K562 (cell line): ENCODE results near the gene SH3BP5. TPM values are rescaled to one million over a fixed set of nuclear protein-coding genes. Genes with fewer than 3 reads are reported as not detected.

Experiments used
- BRD4 ChIP-seq: fragments of 200-600 bp; sonication (generic); IDR thresholded peaks from 2 replicates; pipeline ENCODE4 v1.6.1; 2017; ENCODE audit warnings: inconsistent platforms
- EHMT2 ChIP-seq: fragments of 450-650 bp; IDR thresholded peaks from 2 replicates; pipeline ENCODE4 v1.6.1; 2018; ENCODE audit warnings: antibody characterized with exemption
- ETV5 ChIP-seq: sonication (generic); formaldehyde crosslinking; IDR thresholded peaks from 2 replicates; pipeline ENCODE4 v1.4.0; 2020; ENCODE audit warnings: low read depth, mild to moderate bottlenecking, missing genetic modification reagents
- HDAC6 ChIP-seq: IDR thresholded peaks from 2 replicates; pipeline ENCODE4 v1.6.1; 2012; ENCODE audit warnings: low read depth, mild to moderate bottlenecking, control low read depth, inconsistent platforms, low read length, moderate library complexity
- HIVEP1 ChIP-seq: fragments of 250-450 bp; sonication (Bioruptor Pico); IDR thresholded peaks from 2 replicates; pipeline ENCODE4 v1.4.0; 2020; ENCODE audit warnings: mild to moderate bottlenecking
- NR3C1 ChIP-seq: sonication (generic); formaldehyde crosslinking; IDR thresholded peaks from 2 replicates; pipeline ENCODE4 v1.8.1; 2022; ENCODE audit warnings: missing genetic modification reagents
- NUFIP1 ChIP-seq: fragments of 450-650 bp; IDR thresholded peaks from 2 replicates; pipeline ENCODE4 v1.6.1; 2018; ENCODE audit not compliant: partially characterized antibody
- PHB ChIP-seq: fragments of 250-450 bp; sonication (Bioruptor Pico); IDR thresholded peaks from 2 replicates; pipeline ENCODE4 v1.5.0; 2021
- POLR2A ChIP-seq: fragments of 450-650 bp; conservative IDR thresholded peaks from 2 replicates; pipeline ENCODE4 v1.6.1; 2016
- POLR2AphosphoS5 ChIP-seq: IDR thresholded peaks from 2 replicates; pipeline ENCODE4 v1.6.1; 2011; ENCODE audit warnings: mild to moderate bottlenecking, low read depth, low read length, moderate library complexity; ENCODE audit not compliant: control insufficient read depth, insufficient read depth
- POLR2B ChIP-seq: fragments of 450-650 bp; IDR thresholded peaks from 2 replicates; pipeline ENCODE4 v1.6.1; 2018; ENCODE audit warnings: low read depth; ENCODE audit not compliant: partially characterized antibody
- PTTG1 ChIP-seq: fragments of 450-650 bp; IDR thresholded peaks from 2 replicates; pipeline ENCODE4 v1.6.1; 2016; ENCODE audit warnings: low read depth, mild to moderate bottlenecking, missing genetic modification characterization, missing compliant biosample characterization
- PYGO2 ChIP-seq: fragments of 450-650 bp; IDR thresholded peaks from 2 replicates; pipeline ENCODE4 v1.6.1; 2016; ENCODE audit warnings: mild to moderate bottlenecking, missing genetic modification characterization, moderate library complexity, missing compliant biosample characterization
- TAF1 ChIP-seq: IDR thresholded peaks from 2 replicates; pipeline ENCODE4 v1.6.1; 2011; ENCODE audit warnings: mild to moderate bottlenecking, low read length, moderate library complexity; ENCODE audit not compliant: insufficient read depth, control insufficient read depth, severe bottlenecking; ENCODE audit errors: extremely low read depth
- TBL1XR1 ChIP-seq, 2 experiments: IDR thresholded peaks; 2 replicates each; pipeline ENCODE4 v1.6.1; 2012; ENCODE audit warnings: improper control_type of control experiment in 2 of 2, low read length in 2 of 2, mild to moderate bottlenecking in 1 of 2
- TEAD4 ChIP-seq, 2 experiments: sonication (generic) in 1 of 2; formaldehyde crosslinking in 1 of 2; IDR thresholded peaks; 2 replicates each; pipeline versions ENCODE4 v1.6.1 to v1.8.0; 2012 to 2022; ENCODE audit warnings: borderline replicate concordance in 1 of 2, inconsistent platforms in 1 of 2, low read length in 1 of 2, mild to moderate bottlenecking in 1 of 2, missing genetic modification reagents in 1 of 2
- ZFP30 ChIP-seq: fragments of 250-450 bp; sonication (Bioruptor Pico); IDR thresholded peaks from 2 replicates; pipeline ENCODE4 v1.8.0; 2022; ENCODE audit warnings: moderate library complexity, mild to moderate bottlenecking, inconsistent platforms, borderline replicate concordance
- ZNF41 ChIP-seq: fragments of 250-450 bp; sonication (Bioruptor Pico); conservative IDR thresholded peaks from 2 replicates; pipeline ENCODE4 v1.4.0; 2020; ENCODE audit warnings: mild to moderate bottlenecking
- polyA plus RNA-seq, 8 experiments: library from polyadenylated mRNA; depleted of rRNA in 4 of 8; stranded (reverse) in 5 of 8; unstranded in 3 of 8; fragments of >200 nt; fragmentation: Nextera tagmentation in 2 of 8; fragmentation: Illumina TruSeq in 1 of 8; extraction: Ambion mirVana in 2 of 8; extraction: Trizol in 1 of 8; gene quantifications; 2 replicates each; pipeline versions ENCODE4 v1.2.1 to v1.2.3, GENCODE V29; 2011 to 2014; ENCODE audit warnings: inconsistent platforms in 1 of 8, missing spikeins in 1 of 8
- total RNA-seq, 7 experiments: library from RNA; depleted of rRNA in 6 of 7; stranded (reverse); fragments of >200 nt in 6 of 7; fragmentation: Illumina TruSeq in 2 of 7; extraction: Trizol in 2 of 7; gene quantifications; 2 replicates each; pipeline versions ENCODE4 v1.2.1 to v1.2.3, GENCODE V29; 2011 to 2021; ENCODE audit warnings: low replicate concordance in 1 of 7
- TF ChIP-seq, protein P1 (sequence below): fragments of 250-450 bp; sonication (Bioruptor Pico); IDR thresholded peaks from 2 replicates; pipeline ENCODE4 v1.4.0; 2020; ENCODE audit warnings: mild to moderate bottlenecking, moderate library complexity, borderline replicate concordance
- TF ChIP-seq, protein P2 (sequence below): fragments of 450-650 bp; IDR thresholded peaks from 2 replicates; pipeline ENCODE4 v1.6.1; 2016; ENCODE audit warnings: missing biosample characterization, missing genetic modification characterization
- TF ChIP-seq, protein P3 (sequence below): fragments of 250-450 bp; sonication (Bioruptor Pico); IDR thresholded peaks from 2 replicates; pipeline ENCODE4 v1.5.1; 2021; ENCODE audit warnings: mild to moderate bottlenecking
- TF ChIP-seq, protein P4 (sequence below): fragments of 250-450 bp; sonication (Bioruptor Pico); IDR thresholded peaks from 2 replicates; pipeline ENCODE4 v1.5.0; 2020; ENCODE audit warnings: mild to moderate bottlenecking

The SH3BP5 gene
- total and polyA plus RNA-seq, 9 of the 15 experiments (the other 6 are each of a cell fraction or from before 2014, with no cell fraction given) = 2.9 to 29.0 (median 14.9) TPM

DNA sequence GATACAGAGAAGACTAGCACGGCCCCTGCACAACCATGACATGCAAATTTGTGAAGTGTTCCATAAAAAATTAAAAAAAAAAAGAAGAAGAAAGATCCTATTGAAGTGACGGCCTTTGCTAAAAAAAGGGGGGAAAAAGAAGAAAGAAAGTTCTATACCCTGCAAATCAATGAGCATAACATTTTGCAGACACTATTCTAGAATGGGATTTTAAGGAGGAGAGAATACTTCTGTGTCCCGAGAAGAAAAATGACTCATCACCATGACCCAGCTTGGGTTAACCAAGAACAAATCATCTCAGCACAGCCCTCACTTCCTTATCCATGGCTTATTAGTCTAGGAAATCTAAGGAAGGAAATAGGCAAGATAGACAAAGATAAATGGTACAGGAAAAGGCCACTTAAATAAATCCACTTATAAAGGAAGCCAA, 7.4 kb upstream of the SH3BP5 start (continued):
- no peak for TF ChIP-seq HDAC6
- no peak for TF ChIP-seq ETV5
- TF ChIP-seq ZFP30 (CRISPR knock-in tag) = no peak
- no peak for TF ChIP-seq NR3C1 (CRISPR knock-in tag)
- no peak for TF ChIP-seq POLR2A
- TF ChIP-seq, protein P1, sequence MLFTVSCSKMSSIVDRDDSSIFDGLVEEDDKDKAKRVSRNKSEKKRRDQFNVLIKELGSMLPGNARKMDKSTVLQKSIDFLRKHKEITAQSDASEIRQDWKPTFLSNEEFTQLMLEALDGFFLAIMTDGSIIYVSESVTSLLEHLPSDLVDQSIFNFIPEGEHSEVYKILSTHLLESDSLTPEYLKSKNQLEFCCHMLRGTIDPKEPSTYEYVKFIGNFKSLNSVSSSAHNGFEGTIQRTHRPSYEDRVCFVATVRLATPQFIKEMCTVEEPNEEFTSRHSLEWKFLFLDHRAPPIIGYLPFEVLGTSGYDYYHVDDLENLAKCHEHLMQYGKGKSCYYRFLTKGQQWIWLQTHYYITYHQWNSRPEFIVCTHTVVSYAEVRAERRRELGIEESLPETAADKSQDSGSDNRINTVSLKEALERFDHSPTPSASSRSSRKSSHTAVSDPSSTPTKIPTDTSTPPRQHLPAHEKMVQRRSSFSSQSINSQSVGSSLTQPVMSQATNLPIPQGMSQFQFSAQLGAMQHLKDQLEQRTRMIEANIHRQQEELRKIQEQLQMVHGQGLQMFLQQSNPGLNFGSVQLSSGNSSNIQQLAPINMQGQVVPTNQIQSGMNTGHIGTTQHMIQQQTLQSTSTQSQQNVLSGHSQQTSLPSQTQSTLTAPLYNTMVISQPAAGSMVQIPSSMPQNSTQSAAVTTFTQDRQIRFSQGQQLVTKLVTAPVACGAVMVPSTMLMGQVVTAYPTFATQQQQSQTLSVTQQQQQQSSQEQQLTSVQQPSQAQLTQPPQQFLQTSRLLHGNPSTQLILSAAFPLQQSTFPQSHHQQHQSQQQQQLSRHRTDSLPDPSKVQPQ (CRISPR knock-in tag) = no peak
- TF ChIP-seq POLR2B = no peak
- no peak for TF ChIP-seq NUFIP1
- TF ChIP-seq PHB (CRISPR knock-in tag) = no peak
- TF ChIP-seq PTTG1 = no peak
- no peak for TF ChIP-seq PYGO2
- TF ChIP-seq TEAD4 (IDR thresholded peaks at IDR 0.05; ENCODE audit: low read length) = peak; percentile 50; the same call in 1 of the 2 replicates
- no peak for TF ChIP-seq TEAD4 (CRISPR knock-in tag; IDR thresholded peaks at IDR 0.05; ENCODE audit: borderline replicate concordance)
- no peak for TF ChIP-seq TBL1XR1 (IDR thresholded peaks at IDR 0.05; ENCODE audit: low read length in 2 of 2)
- TF ChIP-seq, protein P2, sequence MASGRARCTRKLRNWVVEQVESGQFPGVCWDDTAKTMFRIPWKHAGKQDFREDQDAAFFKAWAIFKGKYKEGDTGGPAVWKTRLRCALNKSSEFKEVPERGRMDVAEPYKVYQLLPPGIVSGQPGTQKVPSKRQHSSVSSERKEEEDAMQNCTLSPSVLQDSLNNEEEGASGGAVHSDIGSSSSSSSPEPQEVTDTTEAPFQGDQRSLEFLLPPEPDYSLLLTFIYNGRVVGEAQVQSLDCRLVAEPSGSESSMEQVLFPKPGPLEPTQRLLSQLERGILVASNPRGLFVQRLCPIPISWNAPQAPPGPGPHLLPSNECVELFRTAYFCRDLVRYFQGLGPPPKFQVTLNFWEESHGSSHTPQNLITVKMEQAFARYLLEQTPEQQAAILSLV (tag) = no peak
- TF ChIP-seq, protein P3, sequence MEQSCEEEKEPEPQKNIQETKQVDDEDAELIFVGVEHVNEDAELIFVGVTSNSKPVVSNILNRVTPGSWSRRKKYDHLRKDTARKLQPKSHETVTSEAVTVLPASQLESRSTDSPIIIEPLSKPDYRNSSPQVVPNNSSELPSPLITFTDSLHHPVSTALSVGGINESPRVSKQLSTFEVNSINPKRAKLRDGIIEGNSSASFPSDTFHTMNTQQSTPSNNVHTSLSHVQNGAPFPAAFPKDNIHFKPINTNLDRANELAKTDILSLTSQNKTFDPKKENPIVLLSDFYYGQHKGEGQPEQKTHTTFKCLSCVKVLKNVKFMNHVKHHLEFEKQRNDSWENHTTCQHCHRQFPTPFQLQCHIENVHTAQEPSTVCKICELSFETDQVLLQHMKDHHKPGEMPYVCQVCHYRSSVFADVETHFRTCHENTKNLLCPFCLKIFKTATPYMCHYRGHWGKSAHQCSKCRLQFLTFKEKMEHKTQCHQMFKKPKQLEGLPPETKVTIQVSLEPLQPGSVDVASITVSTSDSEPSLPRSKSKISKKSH (CRISPR knock-in tag) = no peak
- TF ChIP-seq ZNF41 (CRISPR knock-in tag) = no peak
- TF ChIP-seq EHMT2 = peak; percentile 73
- no peak for TF ChIP-seq BRD4
- no peak for TF ChIP-seq TAF1
- TF ChIP-seq, protein P4, sequence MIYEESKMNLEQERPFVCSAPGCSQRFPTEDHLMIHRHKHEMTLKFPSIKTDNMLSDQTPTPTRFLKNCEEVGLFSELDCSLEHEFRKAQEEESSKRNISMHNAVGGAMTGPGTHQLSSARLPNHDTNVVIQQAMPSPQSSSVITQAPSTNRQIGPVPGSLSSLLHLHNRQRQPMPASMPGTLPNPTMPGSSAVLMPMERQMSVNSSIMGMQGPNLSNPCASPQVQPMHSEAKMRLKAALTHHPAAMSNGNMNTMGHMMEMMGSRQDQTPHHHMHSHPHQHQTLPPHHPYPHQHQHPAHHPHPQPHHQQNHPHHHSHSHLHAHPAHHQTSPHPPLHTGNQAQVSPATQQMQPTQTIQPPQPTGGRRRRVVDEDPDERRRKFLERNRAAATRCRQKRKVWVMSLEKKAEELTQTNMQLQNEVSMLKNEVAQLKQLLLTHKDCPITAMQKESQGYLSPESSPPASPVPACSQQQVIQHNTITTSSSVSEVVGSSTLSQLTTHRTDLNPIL (CRISPR knock-in tag) = no peak
- no peak for TF ChIP-seq POLR2AphosphoS5
- no peak for TF ChIP-seq HIVEP1
